Measurements from ENCODE around the gene RALGAPB.
"Not testable (repeated sequence)": the region's sequence is repeated elsewhere in the genome, so short reads cannot be mapped to it uniquely, and the experiment has no call there.

RALGAPB gene

GRCh38 chr20:38472513-38473366, at the start of gene RALGAPB:
TSS of gene RALGAPB (plus strand) at chr20:38472843. CDS start at chr20:38488433, 15,590 bp downstream.
- no peaks in the 10 kb centered on the region for H3K9me3 Mint-ChIP-seq
- H3K27me3 Mint-ChIP-seq: no peaks in the 10 kb centered on the region
- DNase-seq (ENCODE audit: low spot score in 2 of 2) (peak; percentile 96 to 97), ATAC-seq (replicated peaks; ENCODE audit: extremely low read depth, poor library complexity, severe bottlenecking) (peak; percentile 91)
- peak within 1 kb of the TSS; percentile 91 for H3K4me3 Mint-ChIP-seq
- peaks cover 39% of the 10 kb centered on the region for H3K4me1 Mint-ChIP-seq
- H3K36me3 Mint-ChIP-seq (ENCODE audit: insufficient read depth): peaks cover 17% of the 10 kb centered on the region
- peak within 1 kb of the TSS; percentile 94 for H3K27ac Mint-ChIP-seq (ENCODE audit: low read depth)

- H3K9me3 Mint-ChIP-seq: no peaks in the 10 kb centered on the region
- H3K36me3 Mint-ChIP-seq (ENCODE audit: insufficient read depth): peaks cover 83% of the 10 kb centered on the region
- ATAC-seq (replicated peaks; ENCODE audit: extremely low read depth, poor library complexity, severe bottlenecking): no peak
- H3K4me3 Mint-ChIP-seq: no peak overlapping the region
- DNase-seq (ENCODE audit: low spot score in 2 of 2): no peak
- H3K4me1 Mint-ChIP-seq: peaks cover 38% of the 10 kb centered on the region
- H3K27me3 Mint-ChIP-seq: no peaks in the 10 kb centered on the region
- no peak overlapping the region for H3K27ac Mint-ChIP-seq (ENCODE audit: low read depth)
These were observed 49.1 kb upstream of the RALGAPB start for GRCh38 chr20:38423541-38423940.

GRCh38 chr20:38424401-38424800, 48.2 kb upstream of the RALGAPB start:
- H3K9me3 Mint-ChIP-seq: no peaks in the 10 kb centered on the region
- peaks cover 83% of the 10 kb centered on the region for H3K36me3 Mint-ChIP-seq (ENCODE audit: insufficient read depth)
- H3K4me3 Mint-ChIP-seq: no peak overlapping the region
- no peaks in the 10 kb centered on the region for H3K27me3 Mint-ChIP-seq
- ATAC-seq (replicated peaks; ENCODE audit: extremely low read depth, poor library complexity, severe bottlenecking): no peak
- no peak overlapping the region for H3K27ac Mint-ChIP-seq (ENCODE audit: low read depth)
- DNase-seq (ENCODE audit: low spot score in 2 of 2): no peak
- peaks cover 47% of the 10 kb centered on the region for H3K4me1 Mint-ChIP-seq

GRCh38 chr20:38426006-38426897, 46.4 kb upstream of the RALGAPB start:
- DNase-seq (ENCODE audit: low spot score in 2 of 2) (no peak), ATAC-seq (replicated peaks; ENCODE audit: extremely low read depth, poor library complexity, severe bottlenecking) (no peak)
- Mint-ChIP-seq H3K27me3 (no peaks in the 10 kb centered on the region), H3K4me3 (no peak overlapping the region), H3K9me3 (no peaks in the 10 kb centered on the region), H3K36me3 (ENCODE audit: insufficient read depth) (peaks cover 71% of the 10 kb centered on the region), H3K4me1 (peaks cover 56% of the 10 kb centered on the region), H3K27ac (ENCODE audit: low read depth) (peak overlapping the region; percentile 6)

- H3K36me3 Mint-ChIP-seq (ENCODE audit: insufficient read depth): peaks cover 63% of the 10 kb centered on the region
These were observed 45.0 kb upstream of the RALGAPB start for GRCh38 chr20:38427655-38428023.

GRCh38 chr20:38428800-38429199, 43.8 kb upstream of the RALGAPB start:
- Mint-ChIP-seq H3K27ac (ENCODE audit: low read depth) (no peak overlapping the region), H3K9me3 (no peaks in the 10 kb centered on the region), H3K36me3 (ENCODE audit: insufficient read depth) (peaks cover 63% of the 10 kb centered on the region), H3K4me1 (peaks cover 64% of the 10 kb centered on the region), H3K27me3 (no peaks in the 10 kb centered on the region), H3K4me3 (no peak overlapping the region)
- ATAC-seq (replicated peaks; ENCODE audit: extremely low read depth, poor library complexity, severe bottlenecking) (no peak), DNase-seq (ENCODE audit: low spot score in 2 of 2) (no peak)

More at GRCh38 chr20:38427655-38428023, 45.0 kb upstream of the RALGAPB start:
- Mint-ChIP-seq H3K4me3 (no peak overlapping the region), H3K27ac (ENCODE audit: low read depth) (no peak overlapping the region), H3K27me3 (no peaks in the 10 kb centered on the region), H3K4me1 (peaks cover 59% of the 10 kb centered on the region), H3K9me3 (no peaks in the 10 kb centered on the region)
- DNase-seq (ENCODE audit: low spot score in 2 of 2) (no peak), ATAC-seq (replicated peaks; ENCODE audit: extremely low read depth, poor library complexity, severe bottlenecking) (no peak)

- Mint-ChIP-seq H3K27me3 (no peaks in the 10 kb centered on the region), H3K4me1 (peaks cover 67% of the 10 kb centered on the region), H3K9me3 (no peaks in the 10 kb centered on the region), H3K27ac (ENCODE audit: low read depth) (no peak overlapping the region), H3K36me3 (ENCODE audit: insufficient read depth) (peaks cover 63% of the 10 kb centered on the region), H3K4me3 (no peak overlapping the region)
- ATAC-seq (replicated peaks; ENCODE audit: extremely low read depth, poor library complexity, severe bottlenecking): no peak
- DNase-seq (ENCODE audit: low spot score in 2 of 2): no peak
These were observed 43.3 kb upstream of the RALGAPB start for GRCh38 chr20:38429301-38429700.

- peaks cover 56% of the 10 kb centered on the region for H3K36me3 Mint-ChIP-seq (ENCODE audit: insufficient read depth)
- no peak for DNase-seq (ENCODE audit: low spot score in 2 of 2)
- peak overlapping the region; percentile 46 for H3K27ac Mint-ChIP-seq (ENCODE audit: low read depth)
- H3K4me1 Mint-ChIP-seq: peaks cover 61% of the 10 kb centered on the region
- no peaks in the 10 kb centered on the region for H3K9me3 Mint-ChIP-seq
- no peak for ATAC-seq (replicated peaks; ENCODE audit: extremely low read depth, poor library complexity, severe bottlenecking)
- no peaks in the 10 kb centered on the region for H3K27me3 Mint-ChIP-seq
- H3K4me3 Mint-ChIP-seq: peak overlapping the region; percentile 11
These were observed 41.8 kb upstream of the RALGAPB start for GRCh38 chr20:38430679-38431325.

- no peaks in the 10 kb centered on the region for H3K9me3 Mint-ChIP-seq
- H3K36me3 Mint-ChIP-seq (ENCODE audit: insufficient read depth): peaks cover 49% of the 10 kb centered on the region
- H3K4me1 Mint-ChIP-seq: peaks cover 54% of the 10 kb centered on the region
- peak overlapping the region; percentile 45 for H3K27ac Mint-ChIP-seq (ENCODE audit: low read depth)
- no peaks in the 10 kb centered on the region for H3K27me3 Mint-ChIP-seq
- H3K4me3 Mint-ChIP-seq: no peak overlapping the region
- no peak for DNase-seq (ENCODE audit: low spot score in 2 of 2)
- no peak for ATAC-seq (replicated peaks; ENCODE audit: extremely low read depth, poor library complexity, severe bottlenecking)
These were observed 40.4 kb upstream of the RALGAPB start for GRCh38 chr20:38432292-38432691.

GRCh38 chr20:38432870-38433269, 39.8 kb upstream of the RALGAPB start:
- H3K9me3 Mint-ChIP-seq; ATAC-seq (replicated peaks; ENCODE audit: extremely low read depth, poor library complexity, severe bottlenecking); DNase-seq (ENCODE audit: low spot score in 2 of 2); H3K27me3 Mint-ChIP-seq: not testable (repeated sequence)
- Mint-ChIP-seq H3K4me1 (peaks cover 54% of the 10 kb centered on the region), H3K27ac (ENCODE audit: low read depth) (peak overlapping the region; percentile 90), H3K36me3 (ENCODE audit: insufficient read depth) (peaks cover 46% of the 10 kb centered on the region), H3K4me3 (peak overlapping the region; percentile 87)

GRCh38 chr20:38433304-38433972, 39.2 kb upstream of the RALGAPB start:
- Mint-ChIP-seq H3K27ac (ENCODE audit: low read depth) (peak overlapping the region; percentile 90), H3K9me3 (no peaks in the 10 kb centered on the region), H3K4me3 (peak overlapping the region; percentile 87), H3K4me1 (peaks cover 50% of the 10 kb centered on the region), H3K27me3 (no peaks in the 10 kb centered on the region), H3K36me3 (ENCODE audit: insufficient read depth) (peaks cover 40% of the 10 kb centered on the region)
- ATAC-seq (replicated peaks; ENCODE audit: extremely low read depth, poor library complexity, severe bottlenecking): no peak
- no peak for DNase-seq (ENCODE audit: low spot score in 2 of 2)

GRCh38 chr20:38434301-38434741, 38.3 kb upstream of the RALGAPB start:
- peak overlapping the region; percentile 90 for H3K27ac Mint-ChIP-seq (ENCODE audit: low read depth)
- no peaks in the 10 kb centered on the region for H3K9me3 Mint-ChIP-seq
- H3K36me3 Mint-ChIP-seq (ENCODE audit: insufficient read depth): peaks cover 31% of the 10 kb centered on the region
- peak; percentile 45 for ATAC-seq (replicated peaks; ENCODE audit: extremely low read depth, poor library complexity, severe bottlenecking)
- peaks cover 7% of the 10 kb centered on the region for H3K27me3 Mint-ChIP-seq
- H3K4me1 Mint-ChIP-seq: peaks cover 41% of the 10 kb centered on the region
- peak in 1 of 2 donors; percentile 15 for DNase-seq (ENCODE audit: low spot score in 2 of 2)
- H3K4me3 Mint-ChIP-seq: peak overlapping the region; percentile 87

All from central memory CD8-positive, alpha-beta T cell (primary cell).